DMS153 (cell line): ENCODE measurements around the gene SHISA4.

Source experiments
- DNase-seq: peaks from one replicate; lab custom pipeline; 2025; lab: John Stamatoyannopoulos, UW

Gene SHISA4

DNA sequence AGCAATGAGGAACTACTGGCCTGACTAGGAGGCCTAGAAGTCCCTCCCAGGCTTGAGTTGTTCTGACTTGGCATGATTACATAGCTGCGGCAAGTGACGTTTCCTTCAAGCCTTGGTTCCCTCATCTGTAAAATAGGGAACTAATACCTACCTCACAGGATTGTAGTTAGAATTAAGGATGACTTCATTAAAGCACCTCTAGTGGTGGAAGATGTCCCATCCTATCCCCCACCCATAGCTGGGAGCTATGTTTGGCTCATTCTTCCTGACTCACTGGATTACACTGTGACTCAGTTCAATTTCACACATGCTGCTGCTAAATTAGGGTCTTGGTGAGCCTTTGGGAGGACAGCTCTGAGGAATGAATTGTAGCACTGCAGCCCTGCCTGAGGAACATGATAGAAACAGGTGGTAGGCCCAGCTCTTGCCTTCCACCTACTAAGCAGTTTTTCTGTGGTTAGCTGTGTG, 6.0 kb upstream of the SHISA4 start:
- no peak for DNase-seq

DNA sequence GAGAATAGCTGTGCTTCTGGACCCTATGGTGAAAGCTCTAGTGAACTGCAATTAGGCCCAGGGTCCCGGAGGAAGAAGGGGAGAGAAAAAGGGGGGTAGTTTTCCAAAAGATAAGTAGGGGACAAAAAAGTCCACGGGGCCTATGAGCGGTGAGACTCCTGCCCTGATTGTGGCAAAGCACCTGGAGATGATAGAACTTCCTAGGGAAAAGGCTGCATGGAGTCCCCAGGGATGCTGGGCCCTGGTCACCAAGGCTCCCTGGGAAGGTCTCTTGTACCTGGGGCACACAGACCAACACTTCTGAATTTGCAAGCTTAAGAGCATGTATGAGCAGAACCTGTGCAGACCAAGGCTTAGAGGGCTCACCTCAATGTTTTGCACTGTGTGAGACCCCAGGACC, 5.4 kb upstream of the SHISA4 start:
- no peak for DNase-seq

DNA sequence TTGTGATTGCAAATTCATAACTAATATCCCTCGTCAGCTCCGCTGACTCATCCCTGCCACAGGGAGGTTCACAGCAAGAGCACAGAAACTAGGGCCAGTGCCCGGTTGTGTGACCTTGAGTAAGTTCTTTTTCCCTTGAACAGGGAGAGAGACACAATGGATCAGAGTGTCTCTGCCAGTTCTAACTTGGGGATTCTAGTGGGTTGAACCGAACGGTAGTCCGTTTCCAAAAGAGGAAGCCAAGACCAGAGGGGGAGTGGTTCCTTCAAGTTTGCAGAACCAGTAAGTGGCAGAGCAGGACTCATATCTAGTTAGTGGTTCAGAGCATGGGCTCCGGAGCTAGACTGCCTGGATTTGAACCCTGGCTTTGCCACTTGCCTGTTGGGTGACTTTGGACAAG, 4.9 kb upstream of the SHISA4 start:
- no peak for DNase-seq

DNA sequence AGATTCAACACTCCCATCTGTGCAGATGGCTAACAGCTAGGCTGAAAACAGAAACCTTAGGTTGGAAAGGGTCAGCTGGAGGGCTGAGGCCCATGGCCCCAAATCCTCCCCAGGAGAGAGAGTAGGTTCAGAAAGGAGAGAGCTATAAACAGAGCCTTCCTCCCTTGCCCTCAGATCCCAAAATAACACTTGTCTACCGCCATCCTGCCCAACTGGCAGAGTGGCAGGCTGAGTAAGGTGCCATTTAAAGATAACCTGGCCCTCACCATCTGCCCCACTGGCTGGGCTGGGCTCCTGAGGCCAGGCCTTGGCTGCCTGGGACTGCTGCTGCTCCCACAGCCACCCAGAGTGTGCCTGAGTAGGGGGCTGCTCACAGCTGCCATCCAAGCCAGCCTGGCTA, 4.3 kb upstream of the SHISA4 start:
- no peak for DNase-seq

DNA sequence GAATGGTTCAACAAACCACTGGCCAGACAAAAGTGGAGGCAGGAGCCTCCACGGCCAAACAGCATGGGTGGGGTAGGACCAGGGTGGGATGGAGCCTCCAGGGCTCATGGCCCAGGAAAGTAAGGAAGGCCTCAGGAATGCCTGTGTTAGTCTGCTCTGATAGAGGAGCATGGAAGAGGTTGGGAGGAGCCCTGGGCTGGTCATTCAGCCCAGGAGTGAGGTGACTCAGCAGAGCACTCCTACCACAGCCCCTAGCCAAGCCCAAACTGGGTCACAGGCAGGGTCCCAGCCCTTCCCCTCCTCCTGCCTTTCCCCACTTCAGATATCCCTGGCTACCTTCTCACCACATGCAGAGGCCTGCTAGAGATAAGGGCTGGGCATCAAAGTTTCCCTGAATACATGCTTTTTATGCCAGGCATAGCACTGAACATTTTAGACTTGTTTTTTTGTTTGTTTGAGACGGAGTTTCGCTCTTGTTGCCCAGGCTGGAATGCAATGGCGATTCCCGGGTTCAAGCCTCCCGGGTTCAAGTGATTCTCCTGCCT, 3.1 kb upstream of the SHISA4 start:
- no peak for DNase-seq

DNA sequence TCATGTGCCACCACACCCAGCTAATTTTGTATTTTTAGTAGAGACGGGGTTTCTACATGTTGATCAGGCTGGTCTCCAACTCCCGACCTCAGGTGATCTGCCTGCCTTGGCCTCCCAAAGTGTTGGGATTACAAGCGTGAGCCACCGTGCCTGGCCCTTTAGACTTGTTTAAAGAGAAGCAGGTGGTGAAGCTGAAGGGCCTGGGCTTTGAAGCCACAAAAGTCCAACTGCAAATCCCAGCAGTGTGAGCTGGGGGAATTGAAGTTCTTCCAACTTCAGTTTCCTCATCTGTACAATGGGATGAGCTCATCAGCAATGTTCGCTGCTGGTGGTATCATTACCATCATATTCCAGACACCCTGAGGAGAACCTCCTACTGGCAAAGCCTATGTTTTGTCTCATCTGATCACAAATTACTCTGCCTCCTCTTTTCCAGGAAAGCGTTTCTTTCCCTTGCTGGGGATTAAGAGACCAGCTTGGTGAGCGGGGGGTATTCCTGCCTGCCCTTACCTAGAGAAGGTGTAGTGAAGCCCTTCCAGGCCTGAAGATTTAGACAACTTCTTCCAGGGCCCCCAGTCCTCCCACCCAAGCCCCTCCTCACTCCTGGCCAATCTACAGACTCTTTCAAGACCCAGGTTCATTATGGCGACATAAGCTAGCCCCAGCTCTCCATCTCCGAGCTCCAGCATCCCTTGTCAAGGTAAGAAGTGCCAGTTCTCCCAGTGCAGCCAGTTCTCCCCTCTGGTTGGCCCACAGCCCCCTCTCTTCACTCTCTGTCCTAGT, 2.4 kb upstream of the SHISA4 start:
- no peak for DNase-seq

DNA sequence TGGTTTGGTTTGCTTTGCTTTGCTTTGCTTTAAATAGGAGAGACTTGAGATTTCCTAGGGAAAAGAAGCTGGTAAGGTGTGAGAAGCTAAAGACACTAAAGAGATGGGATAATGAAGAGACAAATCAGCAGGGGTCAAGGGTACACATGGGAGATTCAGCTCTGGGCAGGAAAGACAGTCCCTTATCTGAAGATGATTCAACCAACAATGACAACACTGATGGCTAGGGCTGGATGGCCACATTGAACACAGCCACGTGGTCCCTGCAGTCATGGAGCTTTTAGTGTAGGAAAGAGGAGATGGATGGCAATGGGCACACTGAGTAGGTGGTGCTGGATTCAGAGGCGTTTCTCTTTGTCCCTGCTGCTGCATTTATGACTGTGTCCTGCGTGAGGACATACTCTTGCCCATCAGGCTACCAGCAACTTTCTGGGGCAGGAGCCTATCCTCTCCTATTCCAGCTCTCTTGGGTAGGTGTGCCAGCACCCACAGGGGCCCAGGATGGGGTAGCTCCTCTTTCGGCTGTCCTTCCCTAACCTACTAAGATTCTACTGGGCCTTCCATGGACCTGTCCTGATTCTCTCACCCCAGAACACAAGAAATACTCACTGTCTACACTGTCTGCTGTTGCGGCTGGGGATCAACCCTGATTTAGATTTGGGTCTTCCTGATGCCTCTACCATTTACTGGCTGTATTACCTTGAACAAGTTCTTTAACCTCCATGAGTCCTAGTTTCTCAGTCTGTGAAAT, 1.4 kb upstream of the SHISA4 start:
- no peak for DNase-seq

DNA sequence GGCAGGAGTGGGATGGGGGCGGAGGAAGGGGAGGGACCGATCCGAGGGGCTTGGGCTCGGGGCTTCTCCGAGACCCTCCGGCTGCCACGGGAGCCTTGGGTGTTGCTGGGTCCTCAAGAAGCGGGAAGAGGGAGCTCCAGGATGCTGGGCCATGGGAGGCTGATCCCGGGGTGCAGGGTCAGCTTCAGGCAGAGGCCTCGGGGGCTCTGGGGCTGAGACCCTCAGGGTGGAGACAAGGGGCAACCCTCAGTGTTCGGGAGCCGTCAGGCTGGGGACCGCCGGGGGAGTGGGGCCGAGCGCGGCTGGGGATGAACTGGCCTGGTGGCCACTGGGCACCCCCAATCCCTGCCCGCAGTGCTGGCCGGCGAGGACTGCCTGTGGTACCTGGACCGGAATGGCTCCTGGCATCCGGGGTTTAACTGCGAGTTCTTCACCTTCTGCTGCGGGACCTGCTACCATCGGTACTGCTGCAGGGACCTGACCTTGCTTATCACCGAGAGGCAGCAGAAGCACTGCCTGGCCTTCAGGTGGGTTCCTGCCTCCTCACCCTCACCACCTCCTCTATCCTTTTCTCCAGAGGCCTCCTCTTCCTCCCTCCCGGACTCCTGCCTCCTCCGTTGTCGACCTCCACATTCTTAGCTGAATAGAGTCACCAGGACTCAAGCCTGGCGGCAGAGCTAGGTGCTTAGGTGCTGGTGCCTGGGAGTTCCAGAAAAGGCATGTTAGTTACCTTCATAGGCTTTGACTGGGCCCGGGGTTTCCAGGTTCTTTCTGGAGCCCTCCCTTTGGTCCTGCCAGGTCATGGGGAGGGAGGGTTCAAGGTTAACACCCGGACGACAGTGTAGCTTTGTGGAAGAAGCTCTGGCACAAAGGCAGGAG, 631 bp downstream of the SHISA4 start:
- DNase-seq = no peak

DNA sequence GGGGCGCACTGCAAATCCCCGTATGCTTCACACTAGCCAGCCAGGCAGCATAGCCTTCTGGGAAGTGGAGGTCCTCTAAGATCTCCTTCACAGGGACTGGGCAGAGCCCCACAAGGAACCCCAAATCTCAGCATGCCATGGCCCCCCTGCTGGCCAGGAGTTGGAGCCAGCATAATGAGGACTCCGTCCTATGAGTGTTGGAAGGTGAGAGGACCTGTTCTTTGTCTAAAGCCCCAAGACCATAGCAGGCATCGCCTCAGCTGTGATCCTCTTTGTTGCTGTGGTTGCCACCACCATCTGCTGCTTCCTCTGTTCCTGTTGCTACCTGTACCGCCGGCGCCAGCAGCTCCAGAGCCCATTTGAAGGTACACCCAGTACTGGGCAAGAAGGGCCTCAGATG, 1.5 kb downstream of the SHISA4 start:
- DNase-seq = no peak

DNA sequence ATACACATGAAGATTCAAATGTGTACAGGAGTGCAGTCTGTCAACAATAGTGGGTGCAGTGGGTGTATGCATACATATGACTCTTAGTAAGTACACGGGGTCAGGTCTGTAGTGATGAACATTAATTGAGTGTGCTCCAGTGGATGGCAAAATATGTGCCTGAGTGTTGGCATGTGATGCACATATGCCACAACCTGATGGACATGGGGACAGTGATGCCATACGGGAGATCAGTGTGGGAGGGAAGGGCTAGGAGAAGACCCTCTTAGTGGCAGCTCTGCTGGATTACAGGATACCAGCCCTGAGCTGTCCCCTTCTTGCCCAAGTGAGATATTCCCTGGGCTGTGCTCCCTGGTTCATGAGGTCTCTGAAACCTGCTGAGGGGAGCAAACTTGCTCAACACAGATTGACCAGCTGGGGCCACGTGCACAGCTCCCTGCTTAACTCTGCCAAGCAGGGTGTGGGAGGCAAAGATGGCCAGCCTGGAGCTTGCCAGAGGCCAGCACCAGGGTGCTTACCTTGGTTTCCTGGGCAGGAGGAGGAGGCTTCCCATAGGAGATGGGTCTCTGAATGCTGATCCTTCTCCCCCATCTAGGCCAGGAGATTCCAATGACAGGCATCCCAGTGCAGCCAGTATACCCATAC, 2.2 kb downstream of the SHISA4 start:
- no peak for DNase-seq

DNA sequence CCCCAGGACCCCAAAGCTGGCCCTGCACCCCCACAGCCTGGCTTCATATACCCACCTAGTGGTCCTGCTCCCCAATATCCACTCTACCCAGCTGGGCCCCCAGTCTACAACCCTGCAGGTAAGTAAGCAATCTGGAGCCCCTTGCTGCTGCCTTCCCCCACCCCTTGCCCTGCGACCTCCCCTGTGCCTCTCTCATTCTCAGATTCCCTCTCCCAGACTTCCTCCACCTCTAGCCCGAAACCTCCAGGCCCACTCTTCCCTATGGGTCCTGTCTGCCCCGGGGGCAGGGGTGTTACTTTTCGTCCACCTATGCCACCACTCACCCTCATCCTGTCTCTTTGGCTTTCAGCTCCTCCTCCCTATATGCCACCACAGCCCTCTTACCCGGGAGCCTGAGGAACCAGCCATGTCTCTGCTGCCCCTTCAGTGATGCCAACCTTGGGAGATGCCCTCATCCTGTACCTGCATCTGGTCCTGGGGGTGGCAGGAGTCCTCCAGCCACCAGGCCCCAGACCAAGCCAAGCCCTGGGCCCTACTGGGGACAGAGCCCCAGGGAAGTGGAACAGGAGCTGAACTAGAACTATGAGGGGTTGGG, 2.9 kb downstream of the SHISA4 start:
- no peak for DNase-seq

DNA sequence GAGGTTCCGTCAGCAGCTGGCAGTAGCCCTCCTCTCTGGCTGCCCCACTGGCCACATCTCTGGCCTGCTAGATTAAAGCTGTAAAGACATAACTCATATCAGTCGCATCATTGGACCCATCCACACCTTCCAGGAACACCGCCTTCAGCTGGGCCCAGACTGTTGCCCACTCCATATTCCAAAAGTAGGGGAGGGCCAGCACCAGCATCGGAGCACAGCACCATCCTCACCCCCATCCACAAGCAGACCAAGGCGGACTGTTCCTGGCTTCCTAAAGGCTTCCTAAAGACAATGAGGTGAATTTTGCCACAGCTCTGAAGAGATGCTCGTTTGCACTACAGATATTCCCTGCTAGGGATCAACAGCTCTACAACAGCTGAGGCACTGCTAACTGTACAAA, 3.5 kb downstream of the SHISA4 start:
- no peak for DNase-seq

DNA sequence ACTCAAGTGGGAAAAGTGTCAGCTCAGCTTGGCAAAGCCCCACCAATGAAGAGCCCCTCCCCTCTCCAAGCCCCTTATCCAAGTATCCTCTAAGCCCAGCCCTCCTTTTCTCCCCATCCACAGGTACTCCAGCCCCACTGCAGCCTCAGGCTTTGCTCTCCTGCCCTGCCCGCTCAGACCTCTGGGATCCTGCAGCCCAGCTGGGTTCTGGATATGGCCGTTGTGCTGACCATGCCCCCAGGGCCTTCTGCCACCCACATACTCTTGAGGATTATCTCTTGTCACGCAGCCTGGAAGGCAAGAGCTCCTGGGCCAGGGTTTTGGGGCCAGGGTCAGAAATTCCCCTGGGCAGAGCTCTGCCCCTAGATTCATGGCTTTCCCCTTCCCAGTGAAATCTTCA, 4.7 kb downstream of the SHISA4 start:
- no peak for DNase-seq

DNA sequence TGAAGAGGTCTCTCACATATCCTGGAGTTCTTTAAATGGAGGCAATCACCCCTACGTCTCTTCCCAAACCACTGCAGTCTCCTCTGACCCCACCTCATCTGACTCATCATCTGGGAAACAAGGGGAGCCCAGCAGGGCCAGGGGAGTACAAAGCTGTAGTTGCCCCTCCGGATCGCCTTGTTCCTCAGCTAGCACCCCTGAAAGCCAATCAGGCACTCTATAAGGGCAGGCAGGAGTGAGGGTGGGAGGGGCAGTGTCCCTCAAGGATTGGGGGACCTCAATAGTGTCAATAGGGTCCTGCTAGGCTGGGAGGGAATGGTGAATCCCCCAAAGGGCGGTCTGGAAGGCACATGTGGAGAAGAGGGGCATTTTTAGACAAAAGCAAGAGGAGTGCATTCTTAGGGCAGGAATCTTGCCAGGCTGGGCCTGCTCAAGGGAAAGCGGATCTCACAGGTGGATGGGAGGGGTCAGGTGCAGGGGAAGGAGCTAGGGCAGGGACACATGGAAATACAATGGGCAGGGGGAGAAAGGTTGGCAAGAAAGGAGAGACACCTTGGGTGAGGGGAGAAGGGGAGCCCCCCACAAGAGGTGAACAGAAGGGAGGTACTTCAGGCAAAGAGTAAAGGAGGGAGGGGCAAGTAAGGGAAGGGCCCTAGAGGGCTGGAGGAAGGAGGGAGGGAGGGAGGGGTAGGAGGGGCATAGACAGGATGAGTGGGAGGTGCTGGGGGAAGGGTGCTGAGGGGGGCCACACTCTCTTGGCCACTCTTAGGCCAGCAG, 5.8 kb downstream of the SHISA4 start:
- DNase-seq = no peak

DNA sequence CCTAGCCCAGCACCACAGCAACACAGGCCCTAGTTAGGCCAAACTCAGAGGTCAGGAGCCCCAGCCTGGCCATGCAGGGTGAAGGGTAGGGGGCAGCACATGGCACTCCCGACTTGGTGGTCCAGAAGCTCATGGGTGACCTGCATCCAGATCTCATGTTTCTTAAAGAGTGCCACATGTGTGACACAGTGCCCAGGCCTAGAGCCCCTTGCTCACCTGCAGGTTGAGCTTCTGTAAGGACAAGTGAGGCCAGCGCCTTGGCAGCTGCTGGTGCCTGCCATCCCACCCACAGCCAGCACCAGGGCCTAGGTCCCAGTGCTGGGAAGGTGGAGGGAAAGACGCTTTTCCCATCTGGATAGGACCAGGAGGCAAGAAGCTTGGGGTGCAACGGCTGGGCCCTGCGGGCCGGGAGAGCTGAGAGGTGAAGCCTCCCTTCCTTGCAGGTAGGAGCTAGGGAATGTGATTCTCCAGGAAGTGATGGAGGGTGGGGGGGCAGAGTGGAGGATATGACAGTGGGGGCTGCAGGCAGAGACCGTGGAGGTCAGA, 6.5 kb downstream of the SHISA4 start:
- DNase-seq = no peak

DNA sequence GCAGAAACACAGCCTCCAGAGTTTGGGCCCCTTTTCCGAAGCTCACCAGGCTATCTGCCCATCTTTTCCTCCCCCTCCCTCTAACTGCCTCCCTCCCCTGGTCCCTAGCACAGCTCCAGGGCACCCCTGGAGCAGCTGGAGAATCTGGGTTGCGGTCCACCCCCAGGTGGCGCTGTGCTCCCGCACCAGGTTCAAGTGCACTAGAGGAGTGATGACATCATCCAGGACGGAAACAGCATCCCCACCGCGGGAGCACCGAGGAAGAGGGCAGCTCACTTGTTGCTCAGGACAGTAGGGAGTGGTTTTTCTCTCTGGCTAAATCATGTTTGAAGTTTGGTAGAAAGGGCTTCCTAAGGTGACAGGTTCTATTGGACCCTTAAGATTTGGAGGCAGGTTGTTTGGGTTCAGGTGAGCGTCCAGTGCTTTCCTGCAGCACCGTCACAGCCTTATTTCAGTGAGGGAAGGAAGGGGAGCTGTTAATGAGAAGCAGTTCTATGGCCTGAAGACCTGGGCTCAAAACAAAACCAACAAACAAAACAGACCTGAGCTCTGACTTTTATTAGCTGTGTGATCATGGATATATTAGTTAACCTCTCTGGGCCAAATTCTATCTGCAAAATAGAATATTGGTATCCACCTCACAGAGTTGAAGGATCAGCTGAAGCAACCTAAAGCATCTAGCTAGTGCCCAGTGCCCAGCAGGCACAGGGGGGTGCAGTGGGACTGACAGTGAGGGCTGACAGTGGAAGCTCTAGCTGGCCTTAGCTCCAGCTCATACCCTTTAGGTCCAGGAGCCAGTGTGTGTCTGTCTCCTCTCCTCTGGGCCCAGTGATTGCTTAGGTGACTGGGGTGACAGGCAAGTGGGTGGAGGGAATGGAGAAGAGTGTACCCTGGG, 7.5 kb downstream of the SHISA4 start:
- DNase-seq = peak; percentile 83

DNA sequence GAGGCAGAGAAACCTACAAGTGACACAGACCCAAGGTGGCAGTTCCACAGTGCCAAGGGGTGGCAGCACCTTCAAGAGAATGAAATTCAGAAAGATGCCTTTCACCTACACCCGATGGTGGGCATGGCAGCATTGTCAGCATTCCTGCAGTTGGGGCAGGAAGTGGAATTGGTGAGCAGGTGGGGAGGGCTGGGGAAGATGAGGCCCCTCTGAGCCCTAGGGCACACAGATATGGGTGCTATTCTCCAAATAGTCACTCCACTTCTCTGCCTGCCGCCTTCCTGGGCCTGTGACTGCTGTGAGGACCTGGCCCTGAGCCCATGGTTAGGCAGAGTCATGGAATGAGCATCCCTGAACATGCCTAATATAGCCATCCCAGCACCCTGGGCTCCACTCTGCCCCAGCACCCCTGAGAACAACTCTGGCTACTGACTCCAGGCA, 8.3 kb downstream of the SHISA4 start:
- no peak for DNase-seq

DNA sequence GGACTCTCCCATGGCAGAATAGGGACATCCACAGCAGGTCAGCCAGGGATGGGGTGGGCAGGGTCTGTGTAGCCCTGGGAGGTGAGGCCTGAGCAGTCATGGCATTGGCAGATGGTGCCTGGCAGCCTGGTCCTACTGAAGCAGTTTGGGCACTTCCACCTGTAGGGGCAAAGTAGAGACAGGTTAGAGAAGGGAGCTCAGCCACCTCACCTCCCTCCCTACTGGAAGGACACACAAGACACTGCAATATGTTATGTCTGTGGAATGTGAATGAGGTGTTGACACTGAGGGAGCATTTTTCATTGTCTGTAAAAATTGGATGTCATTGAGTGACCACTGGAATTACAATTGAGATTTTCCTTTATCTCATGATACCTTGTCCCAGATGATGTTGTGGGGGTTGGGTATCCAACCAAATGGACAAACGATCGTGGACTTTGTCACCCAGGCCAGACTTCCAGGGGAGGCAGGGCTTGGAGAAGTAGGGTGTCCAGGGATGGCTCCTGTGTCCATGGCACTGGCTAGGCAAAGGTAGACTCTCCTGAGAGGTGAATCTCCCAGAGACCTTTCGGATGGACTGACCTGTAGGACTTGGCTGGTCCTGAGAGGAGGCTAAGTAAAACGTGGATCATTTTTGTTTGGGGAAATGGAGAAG, 9.7 kb downstream of the SHISA4 start:
- DNase-seq = no peak

DNA sequence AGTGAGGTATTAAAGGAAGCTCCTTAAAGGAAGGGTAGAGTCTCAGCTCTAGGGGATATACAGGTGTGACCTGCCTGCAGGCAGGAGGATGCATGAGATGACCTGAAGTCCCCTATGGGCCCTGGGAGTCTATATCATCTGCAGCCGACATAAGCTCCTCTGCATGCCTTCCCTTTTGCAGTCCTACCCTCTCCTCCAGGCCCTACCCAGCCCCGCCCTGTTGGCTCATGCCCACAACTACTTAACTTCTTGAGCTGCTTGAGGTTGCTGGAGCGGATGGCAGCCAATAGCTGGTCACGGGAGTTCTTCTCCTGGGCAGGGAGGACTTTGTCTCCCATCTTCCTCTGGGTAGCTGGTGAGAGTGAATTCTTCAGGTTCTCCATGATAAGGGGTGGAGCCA, 10.3 kb downstream of the SHISA4 start:
- DNase-seq = no peak
